Esophagus squamous epithelium (tissue), 4 donors: ENCODE measurements around the gene LAMA3.

Experiments used
- POLR2A ChIP-seq, 4 donors: fragments of 450-650 bp; IDR thresholded peaks; one replicate each; pipeline ENCODE4 v1.6.1; 2017; ENCODE audit warnings: antibody characterized with exemption in 4 of 4, mild to moderate bottlenecking in 4 of 4, moderate library complexity in 3 of 4
- TF ChIP-seq, protein P1 (sequence below), 6 experiments: fragments of 450-650 bp in 4 of 6; fragments of 200-600 bp in 2 of 6; sonication (generic) in 2 of 6; IDR thresholded peaks; one replicate each; pipeline ENCODE4 v1.5.1; 2016 to 2019; ENCODE audit warnings: antibody characterized with exemption in 6 of 6, mild to moderate bottlenecking in 4 of 6, moderate library complexity in 4 of 6

DNA sequence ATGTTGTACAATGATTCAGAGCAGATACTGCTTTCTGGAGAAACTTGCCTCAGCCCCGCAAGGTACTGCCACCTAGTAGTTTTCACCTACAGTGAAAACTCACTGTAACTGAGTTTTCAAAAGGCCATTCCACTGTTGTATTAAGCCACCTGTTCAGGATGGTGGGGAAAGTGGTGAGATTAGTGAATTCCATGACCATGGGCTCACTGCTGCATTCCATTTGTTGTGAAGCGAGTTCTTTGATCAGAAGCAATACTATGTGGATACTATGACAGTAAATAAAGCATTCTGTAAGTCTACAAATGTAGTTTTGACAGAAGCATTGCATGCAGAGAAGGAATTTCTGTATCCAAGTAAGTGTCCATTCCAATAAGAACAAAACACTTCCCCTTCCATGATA, 113.6 kb downstream of the LAMA3 start:
- TF ChIP-seq, protein P1, sequence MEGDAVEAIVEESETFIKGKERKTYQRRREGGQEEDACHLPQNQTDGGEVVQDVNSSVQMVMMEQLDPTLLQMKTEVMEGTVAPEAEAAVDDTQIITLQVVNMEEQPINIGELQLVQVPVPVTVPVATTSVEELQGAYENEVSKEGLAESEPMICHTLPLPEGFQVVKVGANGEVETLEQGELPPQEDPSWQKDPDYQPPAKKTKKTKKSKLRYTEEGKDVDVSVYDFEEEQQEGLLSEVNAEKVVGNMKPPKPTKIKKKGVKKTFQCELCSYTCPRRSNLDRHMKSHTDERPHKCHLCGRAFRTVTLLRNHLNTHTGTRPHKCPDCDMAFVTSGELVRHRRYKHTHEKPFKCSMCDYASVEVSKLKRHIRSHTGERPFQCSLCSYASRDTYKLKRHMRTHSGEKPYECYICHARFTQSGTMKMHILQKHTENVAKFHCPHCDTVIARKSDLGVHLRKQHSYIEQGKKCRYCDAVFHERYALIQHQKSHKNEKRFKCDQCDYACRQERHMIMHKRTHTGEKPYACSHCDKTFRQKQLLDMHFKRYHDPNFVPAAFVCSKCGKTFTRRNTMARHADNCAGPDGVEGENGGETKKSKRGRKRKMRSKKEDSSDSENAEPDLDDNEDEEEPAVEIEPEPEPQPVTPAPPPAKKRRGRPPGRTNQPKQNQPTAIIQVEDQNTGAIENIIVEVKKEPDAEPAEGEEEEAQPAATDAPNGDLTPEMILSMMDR (IDR thresholded peaks at IDR 0.05): no peak
- no peak for TF ChIP-seq POLR2A (IDR thresholded peaks at IDR 0.05)
